HG03457 (cell line): Measurements from ENCODE around the gene HLA-A.

Experiments used
- ATAC-seq: cut with Tn5 transposase; IDR thresholded peaks from one replicate; pipeline ENCODE4 v1.9.1; 2021; ENCODE audit warnings: moderate number of reproducible peaks; ENCODE audit not compliant: unreplicated experiment

HLA-A gene

DNA sequence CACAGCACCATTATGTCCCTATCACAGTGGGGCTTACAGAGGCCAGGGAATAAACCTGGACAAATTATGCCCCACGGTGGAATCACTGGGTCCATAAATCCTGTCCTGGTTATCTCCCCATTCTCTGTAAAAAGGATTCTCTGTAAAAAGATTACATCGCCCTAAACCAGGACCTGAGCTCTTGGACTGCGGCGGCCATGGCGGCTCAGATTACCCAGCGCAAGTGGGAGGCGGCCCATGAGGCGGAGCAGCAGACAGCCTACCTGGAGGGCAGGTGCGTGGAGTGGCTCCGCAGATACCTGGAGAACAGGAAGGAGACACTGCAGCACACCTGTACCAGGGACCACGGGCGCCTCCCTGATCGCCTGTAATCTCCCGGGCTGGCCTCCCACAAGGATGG lies 8.4 kb upstream of the HLA-A start:
- ATAC-seq, result no peak

DNA sequence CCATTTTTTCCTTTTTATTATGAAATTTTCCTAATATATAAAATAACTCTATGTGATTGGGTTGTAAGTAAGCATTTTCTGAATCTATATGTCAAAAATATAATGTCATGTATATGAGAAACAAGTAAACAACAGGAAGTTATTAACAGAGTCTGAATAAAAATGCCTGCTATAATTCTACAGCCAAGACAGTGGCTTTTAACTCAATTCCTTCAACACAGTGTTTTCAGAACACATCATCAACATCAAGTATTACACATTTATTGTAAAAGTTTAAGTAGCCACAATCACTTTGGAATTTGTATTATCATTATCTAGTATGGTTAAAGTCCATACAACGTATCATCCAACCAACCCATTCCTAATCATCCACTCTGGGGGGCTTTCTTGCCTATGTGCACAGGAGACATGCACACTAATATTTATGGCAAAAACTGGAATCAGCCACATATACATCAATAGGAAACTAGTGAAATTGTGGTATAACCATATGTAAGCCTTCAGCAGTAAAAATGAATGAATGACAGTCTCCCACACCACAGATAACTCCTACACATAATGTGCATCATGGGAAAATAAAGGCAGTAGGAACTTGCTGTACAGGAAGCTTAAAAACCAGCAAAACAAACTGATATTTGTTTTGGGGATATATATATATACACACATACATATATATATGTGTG lies 6.9 kb upstream of the HLA-A start:
- ATAC-seq, result no peak

DNA sequence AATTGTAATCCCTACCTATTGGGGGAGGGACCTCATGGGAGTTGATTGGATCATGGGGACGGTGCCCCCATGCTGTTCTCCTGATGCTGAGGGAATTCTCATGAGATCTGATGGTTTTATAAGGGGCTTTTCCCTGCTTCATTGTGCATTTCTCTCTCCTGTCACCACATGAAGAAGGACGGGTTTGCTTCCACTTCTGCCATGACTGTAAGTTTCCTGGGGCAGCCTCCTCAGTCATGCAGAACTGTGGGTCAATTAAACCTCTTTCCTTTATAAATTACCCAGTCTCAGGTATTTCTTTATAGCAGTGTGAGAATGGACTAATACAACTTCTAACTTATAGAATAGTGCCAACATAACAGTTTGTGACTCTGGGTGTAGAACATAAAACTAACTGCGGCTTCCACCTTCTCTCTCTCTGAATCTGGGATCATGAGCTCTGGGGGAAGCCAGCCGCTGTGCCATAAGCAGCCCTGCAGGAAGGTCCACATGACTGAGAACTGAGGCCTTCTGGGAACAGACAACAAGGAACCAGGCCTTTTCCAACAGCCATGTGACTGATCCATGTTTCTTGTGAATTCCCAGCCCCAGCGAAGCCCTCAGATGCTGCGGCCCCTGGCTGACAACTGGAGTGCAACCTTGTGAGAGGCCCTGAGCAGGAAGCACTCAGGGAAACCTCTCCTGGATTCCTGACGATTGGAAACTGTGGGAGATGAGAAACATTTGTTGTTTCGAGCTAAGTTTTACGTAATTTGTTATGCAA lies 3.4 kb upstream of the HLA-A start:
- ATAC-seq, result no peak

DNA sequence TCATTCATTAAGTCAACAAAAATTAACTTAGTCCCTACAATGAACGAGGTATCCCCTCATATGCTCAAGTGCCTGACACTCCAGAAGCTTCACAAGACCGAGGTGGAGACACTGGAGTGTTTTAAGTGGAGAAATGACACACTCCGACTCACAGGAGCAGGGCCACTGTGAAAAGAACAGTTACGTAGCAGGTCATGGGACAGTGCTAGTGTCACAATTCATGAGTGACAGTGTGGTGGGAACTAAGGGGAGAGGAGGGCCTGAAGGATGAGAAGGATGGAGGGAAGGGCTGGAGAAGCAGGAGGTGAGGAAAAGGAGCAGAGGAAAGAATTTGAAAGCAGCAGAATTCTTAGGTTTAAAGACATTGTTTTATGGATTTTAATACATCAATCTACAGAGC lies 1.3 kb upstream of the HLA-A start:
- ATAC-seq, result no peak

DNA sequence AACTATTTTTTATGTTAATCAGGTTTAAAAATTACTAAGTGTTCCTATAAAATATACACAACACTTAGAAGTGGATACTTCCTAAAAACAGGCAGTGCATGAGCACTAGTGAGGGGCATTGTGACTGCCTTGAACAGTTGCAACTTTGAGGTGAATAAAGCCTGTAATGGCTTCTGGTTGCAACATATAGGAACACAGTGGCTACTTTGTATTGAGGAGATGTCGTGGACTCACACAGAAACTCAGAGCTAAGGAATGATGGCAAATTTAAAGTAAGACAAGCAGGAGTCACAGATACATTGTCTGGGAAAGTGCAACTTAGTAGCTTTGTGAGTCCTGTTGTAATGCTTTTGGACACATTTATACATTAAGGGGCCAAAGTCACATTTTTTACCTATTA lies 861 bp upstream of the HLA-A start:
- ATAC-seq, result no peak

DNA sequence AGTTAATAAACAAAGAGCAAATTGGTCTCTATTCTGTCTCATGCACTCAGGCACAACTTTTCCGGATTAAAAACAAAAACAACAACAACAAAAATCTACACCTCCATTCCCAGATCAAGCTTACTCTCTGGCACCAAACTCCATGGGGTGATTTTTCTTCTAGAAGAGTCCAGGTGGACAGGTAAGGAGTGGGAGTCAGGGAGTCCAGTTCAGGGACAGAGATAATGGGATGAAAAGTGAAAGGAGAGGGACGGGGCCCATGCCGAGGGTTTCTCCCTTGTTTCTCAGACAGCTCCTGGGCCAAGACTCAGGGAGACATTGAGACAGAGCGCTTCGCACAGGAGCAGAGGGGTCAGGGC lies 437 bp upstream of the HLA-A start:
- ATAC-seq, result peak; percentile 6

DNA sequence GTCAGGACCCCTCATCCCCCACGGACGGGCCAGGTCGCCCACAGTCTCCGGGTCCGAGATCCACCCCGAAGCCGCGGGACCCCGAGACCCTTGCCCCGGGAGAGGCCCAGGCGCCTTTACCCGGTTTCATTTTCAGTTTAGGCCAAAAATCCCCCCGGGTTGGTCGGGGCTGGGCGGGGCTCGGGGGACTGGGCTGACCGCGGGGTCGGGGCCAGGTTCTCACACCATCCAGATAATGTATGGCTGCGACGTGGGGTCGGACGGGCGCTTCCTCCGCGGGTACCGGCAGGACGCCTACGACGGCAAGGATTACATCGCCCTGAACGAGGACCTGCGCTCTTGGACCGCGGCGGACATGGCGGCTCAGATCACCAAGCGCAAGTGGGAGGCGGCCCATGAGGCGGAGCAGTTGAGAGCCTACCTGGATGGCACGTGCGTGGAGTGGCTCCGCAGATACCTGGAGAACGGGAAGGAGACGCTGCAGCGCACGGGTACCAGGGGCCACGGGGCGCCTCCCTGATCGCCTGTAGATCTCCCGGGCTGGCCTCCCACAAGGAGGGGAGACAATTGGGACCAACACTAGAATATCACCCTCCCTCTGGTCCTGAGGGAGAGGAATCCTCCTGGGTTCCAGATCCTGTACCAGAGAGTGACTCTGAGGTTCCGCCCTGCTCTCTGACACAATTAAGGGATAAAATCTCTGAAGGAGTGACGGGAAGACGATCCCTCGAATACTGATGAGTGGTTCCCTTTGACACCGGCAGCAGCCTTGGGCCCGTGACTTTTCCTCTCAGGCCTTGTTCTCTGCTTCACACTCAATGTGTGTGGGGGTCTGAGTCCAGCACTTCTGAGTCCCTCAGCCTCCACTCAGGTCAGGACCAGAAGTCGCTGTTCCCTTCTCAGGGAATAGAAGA lies 978 bp downstream of the HLA-A start:
- no peak for ATAC-seq

DNA sequence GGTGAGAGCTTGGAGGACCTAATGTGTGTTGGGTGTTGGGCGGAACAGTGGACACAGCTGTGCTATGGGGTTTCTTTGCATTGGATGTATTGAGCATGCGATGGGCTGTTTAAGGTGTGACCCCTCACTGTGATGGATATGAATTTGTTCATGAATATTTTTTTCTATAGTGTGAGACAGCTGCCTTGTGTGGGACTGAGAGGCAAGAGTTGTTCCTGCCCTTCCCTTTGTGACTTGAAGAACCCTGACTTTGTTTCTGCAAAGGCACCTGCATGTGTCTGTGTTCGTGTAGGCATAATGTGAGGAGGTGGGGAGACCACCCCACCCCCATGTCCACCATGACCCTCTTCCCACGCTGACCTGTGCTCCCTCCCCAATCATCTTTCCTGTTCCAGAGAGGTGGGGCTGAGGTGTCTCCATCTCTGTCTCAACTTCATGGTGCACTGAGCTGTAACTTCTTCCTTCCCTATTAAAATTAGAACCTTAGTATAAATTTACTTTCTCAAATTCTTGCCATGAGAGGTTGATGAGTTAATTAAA lies 3.0 kb downstream of the HLA-A start:
- no peak for ATAC-seq

DNA sequence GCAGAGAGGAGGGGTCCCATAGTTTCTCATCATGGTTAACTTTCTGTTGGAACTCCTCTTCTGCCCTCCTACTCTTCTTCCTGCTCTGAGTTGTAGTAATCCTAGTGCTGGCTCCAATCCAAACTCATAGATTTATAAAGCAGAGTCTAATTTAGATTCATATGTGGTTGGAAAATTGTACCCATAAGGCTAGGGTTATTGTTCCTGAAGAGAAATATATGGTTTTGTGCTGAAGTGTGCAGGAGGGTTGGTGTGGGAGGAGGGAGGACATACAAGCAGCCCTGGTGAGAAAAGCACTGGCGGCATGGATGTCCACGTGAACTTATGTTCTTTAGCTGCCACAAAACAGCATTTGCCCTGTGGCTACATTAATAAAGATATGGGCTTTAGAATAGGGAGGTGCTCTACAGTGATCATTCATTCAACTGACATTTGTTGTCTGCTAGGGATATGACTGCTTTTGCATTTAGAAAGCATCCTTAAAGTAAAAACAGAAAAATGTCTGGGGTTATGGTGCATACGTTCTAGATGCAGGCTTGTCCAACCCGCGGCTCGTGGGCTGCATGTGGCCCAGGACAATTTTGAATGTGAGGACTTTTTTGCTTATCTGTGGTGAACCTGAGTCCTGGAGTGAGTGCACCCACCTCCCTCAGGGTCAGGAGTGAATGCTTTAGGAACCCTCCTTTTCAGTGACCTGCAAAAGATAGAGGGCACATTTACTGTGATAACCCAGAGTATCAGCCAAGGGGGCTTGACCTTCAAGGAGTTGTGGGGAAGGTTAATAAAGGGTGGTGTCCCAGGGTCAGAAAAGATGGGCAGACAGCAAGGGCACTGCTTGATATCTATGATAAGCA lies 4.1 kb downstream of the HLA-A start:
- ATAC-seq, result no peak

DNA sequence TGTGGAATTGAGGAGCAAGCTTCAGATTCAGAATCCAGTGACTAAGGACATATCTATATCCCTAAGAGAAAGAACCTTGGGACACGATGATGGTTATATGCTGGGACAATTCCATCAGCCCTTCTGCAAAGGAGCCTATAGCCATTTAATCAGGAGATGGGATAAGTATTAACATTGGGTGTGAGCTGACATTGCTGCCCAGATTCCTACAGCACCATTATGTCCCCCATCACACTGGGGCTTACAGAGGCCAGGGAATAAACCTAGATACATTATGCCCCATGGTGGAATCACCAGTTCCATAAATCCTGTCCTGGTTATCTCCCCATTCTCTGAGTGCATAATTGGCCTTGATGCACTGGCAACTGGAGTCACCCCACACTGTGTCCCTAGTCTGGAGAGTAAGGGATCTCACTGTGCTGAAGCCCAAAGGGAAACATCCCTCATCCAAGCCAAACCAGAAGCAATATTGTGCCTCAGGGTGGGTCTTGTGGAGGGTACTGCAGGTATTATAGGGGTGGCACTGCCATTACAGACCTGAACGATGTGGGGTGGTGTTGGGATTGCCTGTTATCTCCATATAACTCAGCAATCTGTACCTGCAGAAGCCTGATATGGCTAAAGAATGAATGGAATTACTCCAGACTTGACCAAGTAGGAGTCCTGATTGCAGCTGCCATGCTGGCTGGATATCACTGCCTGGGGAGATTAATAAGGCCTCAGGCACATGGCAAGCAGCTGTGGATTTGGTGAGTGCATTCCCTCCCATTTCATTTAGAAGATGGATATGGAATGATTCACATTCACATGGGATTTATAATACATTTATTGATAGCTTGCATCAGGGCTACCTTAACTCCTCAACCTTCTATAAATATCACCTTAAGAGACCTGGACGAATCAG lies 5.0 kb downstream of the HLA-A start:
- no peak for ATAC-seq

DNA sequence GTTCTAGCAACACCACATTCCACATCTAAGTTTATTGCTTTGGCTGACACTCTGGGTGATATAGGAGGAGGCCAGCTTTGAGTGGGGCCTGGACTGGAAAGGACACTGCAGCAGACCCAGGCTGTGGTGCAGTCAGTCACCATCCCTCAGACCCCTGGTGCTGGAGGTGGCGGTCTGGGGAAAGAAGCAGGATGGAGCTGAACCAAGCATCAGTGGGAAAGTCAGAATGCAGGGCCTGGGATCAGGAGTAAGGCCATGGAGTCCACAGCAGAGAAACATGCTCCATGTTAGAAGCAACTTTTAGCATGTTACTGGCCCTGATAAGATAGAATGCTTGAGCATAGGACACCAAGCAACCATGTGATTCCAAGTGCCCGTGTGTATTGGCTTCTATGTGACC lies 5.9 kb downstream of the HLA-A start:
- no peak for ATAC-seq

DNA sequence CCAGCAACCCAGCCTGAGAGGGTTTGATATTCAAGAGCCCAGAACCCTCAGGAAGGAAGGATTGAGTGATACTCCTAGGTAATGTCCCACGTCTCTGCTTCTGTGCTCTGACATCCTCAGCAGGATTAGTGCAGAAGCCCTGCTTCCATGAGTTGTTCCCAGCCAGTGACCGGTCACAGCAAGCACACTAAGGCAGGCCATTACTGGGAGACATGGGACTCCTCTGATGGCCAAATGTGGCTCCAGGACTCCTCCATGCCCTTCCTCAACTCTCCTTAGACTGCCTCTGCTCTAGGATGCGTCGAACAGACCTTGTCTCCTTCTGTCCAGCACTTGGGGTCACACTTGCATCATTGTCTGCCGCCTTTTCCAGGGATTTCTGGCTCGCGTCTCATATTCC lies 7.6 kb downstream of the HLA-A start:
- no peak for ATAC-seq

DNA sequence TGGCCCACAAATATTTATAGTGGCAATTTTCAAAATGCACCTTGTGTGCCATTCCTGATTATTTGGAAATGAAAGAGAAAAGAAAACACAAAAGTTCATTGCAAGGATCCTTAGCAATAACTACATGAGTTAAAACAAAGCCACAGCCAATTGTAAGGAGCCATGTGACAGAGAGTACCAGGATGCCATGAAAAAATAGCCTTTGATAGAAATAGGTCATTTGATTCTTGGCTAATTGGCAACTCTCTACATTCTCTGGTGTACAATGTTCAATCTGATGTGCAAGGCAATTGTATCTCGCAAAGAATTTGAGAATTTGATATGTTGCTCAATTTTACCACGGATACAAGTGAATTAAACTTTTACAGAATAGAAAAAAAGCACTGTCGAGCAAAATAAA lies 9.6 kb downstream of the HLA-A start:
- ATAC-seq, result no peak

DNA sequence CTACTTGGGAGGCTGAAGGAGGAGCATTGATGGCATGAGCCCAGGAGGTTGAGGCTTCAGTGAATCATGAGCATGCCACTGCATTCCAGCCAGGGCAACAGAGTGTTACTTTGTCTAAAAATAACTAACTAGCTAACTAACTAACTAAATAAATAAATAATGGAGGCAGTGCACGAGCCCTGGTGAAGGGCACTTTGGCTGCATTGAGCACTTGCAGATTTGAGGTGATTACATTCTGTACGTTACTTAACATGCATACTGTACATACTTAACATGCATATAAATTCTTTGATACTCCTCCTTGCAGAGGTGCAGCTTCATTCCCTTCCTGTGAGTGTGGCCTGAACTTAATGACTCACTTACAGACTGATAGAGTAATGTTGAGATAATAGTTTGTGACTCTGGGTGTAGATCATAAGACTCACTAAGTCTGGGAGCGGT lies 10.7 kb downstream of the HLA-A start:
- ATAC-seq, result no peak

DNA sequence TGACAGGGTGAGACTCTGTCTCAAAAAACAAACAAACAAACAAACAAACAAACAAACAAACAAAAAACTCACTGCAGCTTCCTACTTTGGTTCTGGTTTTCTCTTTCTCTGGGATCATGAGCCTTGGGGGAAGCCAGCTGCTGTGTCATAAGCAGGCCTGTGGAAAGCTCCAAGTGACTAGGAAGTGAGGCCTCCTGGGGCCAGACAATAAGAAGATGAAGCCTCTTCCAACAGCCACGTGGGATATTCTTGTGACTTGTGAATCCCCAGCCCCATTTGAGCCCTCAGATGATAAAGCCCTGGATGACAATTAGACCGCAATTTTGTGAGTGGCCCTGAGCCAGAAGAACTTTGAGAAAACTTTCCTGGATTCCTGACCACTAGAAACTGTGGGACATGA lies 11.4 kb downstream of the HLA-A start:
- ATAC-seq, result no peak

DNA sequence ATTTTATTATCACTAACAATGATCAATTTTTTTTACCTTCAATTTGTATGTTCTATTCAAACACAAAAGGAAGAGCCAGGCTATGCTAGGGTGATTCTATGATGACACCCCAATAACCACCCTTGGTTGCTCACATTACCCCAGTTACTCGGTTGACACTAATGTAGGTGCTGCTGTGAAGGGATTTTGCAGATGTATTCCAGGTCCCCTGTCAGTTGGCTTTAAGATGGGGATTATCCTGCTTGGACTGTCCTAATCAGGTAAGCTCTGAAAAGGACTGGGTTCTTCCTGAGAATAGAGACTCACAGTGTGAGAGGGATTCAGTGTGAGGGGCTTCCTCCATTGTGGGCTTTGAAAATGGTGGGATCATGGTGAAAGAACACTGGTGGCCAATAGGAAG lies 11.9 kb downstream of the HLA-A start:
- ATAC-seq, result no peak

DNA sequence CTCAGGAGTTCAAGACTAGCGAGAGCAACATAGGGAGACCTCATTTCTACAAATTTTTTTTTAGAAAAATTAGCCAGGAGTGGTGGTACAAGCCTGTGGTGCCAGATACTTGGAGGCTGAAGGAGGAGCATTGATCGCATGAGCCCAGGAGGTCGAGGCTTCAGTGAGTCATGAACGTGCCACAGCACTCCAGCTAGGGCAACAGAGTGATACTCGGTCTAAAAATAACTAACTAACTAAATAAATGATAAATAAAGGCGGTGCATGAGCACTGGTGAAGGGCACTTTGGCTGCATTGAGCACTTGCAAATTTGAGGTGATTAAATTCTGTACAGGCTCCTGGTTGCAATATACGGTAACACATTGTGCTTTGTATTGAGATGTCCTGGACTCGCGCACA lies 13.5 kb downstream of the HLA-A start:
- no peak for ATAC-seq

DNA sequence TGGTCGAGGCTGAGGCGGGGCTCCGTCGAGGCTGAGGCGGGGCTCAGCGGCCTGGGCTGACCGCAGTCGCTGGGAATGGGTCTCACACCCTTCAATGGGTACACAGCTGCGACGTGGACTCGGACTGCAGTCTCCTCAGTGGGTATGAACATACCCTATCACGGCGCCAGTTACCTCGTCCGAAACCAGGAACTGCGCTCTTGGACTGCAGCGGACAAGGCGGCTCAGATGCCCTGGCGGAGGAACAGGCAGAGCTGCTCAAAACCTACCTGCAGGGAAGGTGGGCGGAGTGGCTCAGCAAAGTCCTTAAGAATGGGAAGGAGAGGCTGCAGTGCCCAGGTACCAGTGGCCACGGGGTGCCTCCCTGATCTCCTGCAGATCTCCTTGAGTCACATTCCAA lies 14.2 kb downstream of the HLA-A start:
- ATAC-seq, result no peak

DNA sequence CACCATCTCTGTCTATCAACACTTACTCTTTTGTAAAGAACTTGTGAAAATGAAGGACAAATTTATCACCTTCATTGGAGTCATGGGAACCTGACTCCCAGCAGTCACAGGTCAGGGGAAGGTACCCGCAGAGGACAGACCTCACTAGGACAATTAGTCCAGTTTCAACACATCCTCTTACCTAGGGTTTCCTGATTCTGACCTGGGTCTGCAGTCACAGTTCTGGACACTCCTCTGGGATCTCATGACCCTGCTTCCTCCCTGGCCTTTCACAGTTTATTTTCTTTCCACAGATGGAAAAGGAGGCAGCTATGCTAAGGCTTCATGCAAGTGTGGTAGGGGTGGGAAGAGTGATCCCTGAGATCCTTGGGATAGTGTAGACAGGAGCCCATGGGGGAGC lies 15.7 kb downstream of the HLA-A start:
- ATAC-seq, result no peak

DNA sequence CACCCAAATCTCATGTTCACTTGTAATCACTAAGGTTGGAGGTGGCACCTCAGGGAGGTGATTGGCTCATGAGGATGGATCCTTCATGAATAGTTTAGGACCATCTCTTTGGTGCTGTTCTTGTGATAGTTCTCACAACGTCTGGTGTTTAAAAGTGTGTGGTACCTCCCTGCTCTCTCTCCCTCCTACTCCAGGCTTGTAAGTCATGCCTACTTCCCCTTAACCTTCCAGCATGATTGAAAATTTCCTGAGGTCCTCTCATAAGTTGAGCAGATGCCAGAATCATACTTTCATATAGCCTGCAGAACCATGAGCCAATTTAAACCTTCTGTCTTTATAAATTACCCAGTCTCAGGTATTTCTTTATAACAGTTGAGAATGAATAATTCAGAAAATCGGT lies 16.6 kb downstream of the HLA-A start:
- ATAC-seq, result no peak
